ENCODE measurements around the gene BBS7. TPM values are rescaled to one million over a fixed set of nuclear protein-coding genes. Genes with fewer than 3 reads are reported as not detected.
A peak's percentile ranks its signal among the peaks of the same experiment; 100 is the strongest.

The BBS7 gene
- total and polyA plus RNA-seq, 9 of the 15 experiments (the other 6 are each of a cell fraction or from before 2014, with no cell fraction given): 13.4 to 25.8 (median 16.4) TPM

GRCh38 chr4:121790976-121791375 is 79.3 kb downstream of the BBS7 start (continued):
- no peak for TF ChIP-seq ZBTB26 (CRISPR knock-in tag; IDR thresholded peaks at IDR 0.05)
- peak; percentile 58; the same call in 1 of the 2 replicates for TF ChIP-seq MAFF (IDR thresholded peaks at IDR 0.05; ENCODE audit: low read length)
- TF ChIP-seq HMG20B (CRISPR knock-in tag; IDR thresholded peaks at IDR 0.05): no peak
- TF ChIP-seq, protein P1, sequence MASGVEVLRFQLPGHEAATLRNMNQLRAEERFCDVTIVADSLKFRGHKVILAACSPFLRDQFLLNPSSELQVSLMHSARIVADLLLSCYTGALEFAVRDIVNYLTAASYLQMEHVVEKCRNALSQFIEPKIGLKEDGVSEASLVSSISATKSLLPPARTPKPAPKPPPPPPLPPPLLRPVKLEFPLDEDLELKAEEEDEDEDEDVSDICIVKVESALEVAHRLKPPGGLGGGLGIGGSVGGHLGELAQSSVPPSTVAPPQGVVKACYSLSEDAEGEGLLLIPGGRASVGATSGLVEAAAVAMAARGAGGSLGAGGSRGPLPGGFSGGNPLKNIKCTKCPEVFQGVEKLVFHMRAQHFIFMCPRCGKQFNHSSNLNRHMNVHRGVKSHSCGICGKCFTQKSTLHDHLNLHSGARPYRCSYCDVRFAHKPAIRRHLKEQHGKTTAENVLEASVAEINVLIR (CRISPR knock-in tag; IDR thresholded peaks at IDR 0.05): peak; percentile 43; the same call in 1 of the 2 replicates
- TF ChIP-seq ZNF184 (CRISPR knock-in tag; IDR thresholded peaks at IDR 0.05): no peak
- no peak for TF ChIP-seq SIN3B (IDR thresholded peaks at IDR 0.05; ENCODE audit: low read depth)
- no peak for TF ChIP-seq POLR2A (conservative IDR thresholded peaks at IDR 0.05)
- no peak for TF ChIP-seq FOXP1 (CRISPR knock-in tag; IDR thresholded peaks at IDR 0.05)
- TF ChIP-seq, protein P2, sequence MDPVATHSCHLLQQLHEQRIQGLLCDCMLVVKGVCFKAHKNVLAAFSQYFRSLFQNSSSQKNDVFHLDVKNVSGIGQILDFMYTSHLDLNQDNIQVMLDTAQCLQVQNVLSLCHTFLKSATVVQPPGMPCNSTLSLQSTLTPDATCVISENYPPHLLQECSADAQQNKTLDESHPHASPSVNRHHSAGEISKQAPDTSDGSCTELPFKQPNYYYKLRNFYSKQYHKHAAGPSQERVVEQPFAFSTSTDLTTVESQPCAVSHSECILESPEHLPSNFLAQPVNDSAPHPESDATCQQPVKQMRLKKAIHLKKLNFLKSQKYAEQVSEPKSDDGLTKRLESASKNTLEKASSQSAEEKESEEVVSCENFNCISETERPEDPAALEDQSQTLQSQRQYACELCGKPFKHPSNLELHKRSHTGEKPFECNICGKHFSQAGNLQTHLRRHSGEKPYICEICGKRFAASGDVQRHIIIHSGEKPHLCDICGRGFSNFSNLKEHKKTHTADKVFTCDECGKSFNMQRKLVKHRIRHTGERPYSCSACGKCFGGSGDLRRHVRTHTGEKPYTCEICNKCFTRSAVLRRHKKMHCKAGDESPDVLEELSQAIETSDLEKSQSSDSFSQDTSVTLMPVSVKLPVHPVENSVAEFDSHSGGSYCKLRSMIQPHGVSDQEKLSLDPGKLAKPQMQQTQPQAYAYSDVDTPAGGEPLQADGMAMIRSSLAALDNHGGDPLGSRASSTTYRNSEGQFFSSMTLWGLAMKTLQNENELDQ (CRISPR knock-in tag; IDR thresholded peaks at IDR 0.05; ENCODE audit: borderline replicate concordance): no peak
- TF ChIP-seq LCOR (CRISPR knock-in tag; IDR thresholded peaks at IDR 0.05): 0 out of 2 replicates have a peak, but pooled peaks have one; percentile 60
- no peak for TF ChIP-seq MEF2A (IDR thresholded peaks at IDR 0.05; ENCODE audit: control insufficient read depth, low read depth, low read length)
- no peak for TF ChIP-seq FUS (optimal IDR thresholded peaks at IDR 0.05; ENCODE audit: low read depth, low read length)
- peak; percentile 86 for TF ChIP-seq HDAC3 (IDR thresholded peaks at IDR 0.05; ENCODE audit: borderline replicate concordance, partially characterized antibody)
- TF ChIP-seq CCNT2 (IDR thresholded peaks at IDR 0.05; ENCODE audit: borderline replicate concordance, extremely low read depth, insufficient read length, low read depth, low read length): peak; percentile 94
- TF ChIP-seq ARID2 (IDR thresholded peaks at IDR 0.05): no peak
- no peak for TF ChIP-seq PHB (CRISPR knock-in tag; IDR thresholded peaks at IDR 0.05)
- TF ChIP-seq NCOR1 (IDR thresholded peaks at IDR 0.05): peak; percentile 93
- TF ChIP-seq ZNF830 (CRISPR knock-in tag; IDR thresholded peaks at IDR 0.05): no peak
- peak in 1 of 2 experiments; percentile 45 for TF ChIP-seq NCOA2 (IDR thresholded peaks at IDR 0.05; ENCODE audit: partially characterized antibody in 2 of 2)
- no peak for TF ChIP-seq ZNF695 (CRISPR knock-in tag; IDR thresholded peaks at IDR 0.05)
- 0 out of 2 replicates have a peak, but pooled peaks have one; percentile 32 for TF ChIP-seq MBD2 (IDR thresholded peaks at IDR 0.05; ENCODE audit: borderline replicate concordance, low read depth)
- TF ChIP-seq ZNF316 (IDR thresholded peaks at IDR 0.05): peak; percentile 59
- TF ChIP-seq ZNF133 (CRISPR knock-in tag; IDR thresholded peaks at IDR 0.05): no peak
- no peak for TF ChIP-seq NR0B1 (IDR thresholded peaks at IDR 0.05; ENCODE audit: partially characterized antibody)
- TF ChIP-seq KAT7 (CRISPR knock-in tag; IDR thresholded peaks at IDR 0.05; ENCODE audit: borderline replicate concordance): 0 out of 2 replicates have a peak, but pooled peaks have one; percentile 46
